ENCODE data around the gene JAZF1.

GRCh38 chr7:28033386-28033785, 147.2 kb downstream of the JAZF1 start:
- TF ChIP-seq BACH1 (IDR thresholded peaks at IDR 0.05; ENCODE audit: low read length): no peak
- TF ChIP-seq, protein P1, sequence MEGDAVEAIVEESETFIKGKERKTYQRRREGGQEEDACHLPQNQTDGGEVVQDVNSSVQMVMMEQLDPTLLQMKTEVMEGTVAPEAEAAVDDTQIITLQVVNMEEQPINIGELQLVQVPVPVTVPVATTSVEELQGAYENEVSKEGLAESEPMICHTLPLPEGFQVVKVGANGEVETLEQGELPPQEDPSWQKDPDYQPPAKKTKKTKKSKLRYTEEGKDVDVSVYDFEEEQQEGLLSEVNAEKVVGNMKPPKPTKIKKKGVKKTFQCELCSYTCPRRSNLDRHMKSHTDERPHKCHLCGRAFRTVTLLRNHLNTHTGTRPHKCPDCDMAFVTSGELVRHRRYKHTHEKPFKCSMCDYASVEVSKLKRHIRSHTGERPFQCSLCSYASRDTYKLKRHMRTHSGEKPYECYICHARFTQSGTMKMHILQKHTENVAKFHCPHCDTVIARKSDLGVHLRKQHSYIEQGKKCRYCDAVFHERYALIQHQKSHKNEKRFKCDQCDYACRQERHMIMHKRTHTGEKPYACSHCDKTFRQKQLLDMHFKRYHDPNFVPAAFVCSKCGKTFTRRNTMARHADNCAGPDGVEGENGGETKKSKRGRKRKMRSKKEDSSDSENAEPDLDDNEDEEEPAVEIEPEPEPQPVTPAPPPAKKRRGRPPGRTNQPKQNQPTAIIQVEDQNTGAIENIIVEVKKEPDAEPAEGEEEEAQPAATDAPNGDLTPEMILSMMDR (IDR thresholded peaks at IDR 0.05; ENCODE audit: control extremely low read depth in 1 of 3, insufficient read depth in 1 of 3, low read depth in 1 of 3, low read length in 3 of 3): no peak

Measured in H1 (cell line).